HEK293 (cell line): ENCODE measurements around the gene OPCML.

Experiments used
- CTCF ChIA-PET: fragments of 350-600 bp; formaldehyde crosslinking; extraction: SDS; loops from one replicate; lab custom pipeline; 2021; ENCODE audit warnings: antibody characterized with exemption; lab: Yijun Ruan, JAX
- POLR2A ChIA-PET: fragments of 300-600 bp; formaldehyde crosslinking; extraction: SDS; loops from one replicate; lab custom pipeline; 2020; ENCODE audit warnings: antibody characterized with exemption, inconsistent platforms; lab: Yijun Ruan, JAX
- H3K27ac ChIP-seq: fragments of 200-500 bp; sonication (Bioruptor generic); 2 replicates; pipeline ENCODE4 v1.5.1; 2014; ENCODE audit warnings: low read depth, low read length, control low read depth, inconsistent platforms; ENCODE audit errors: extremely low read depth
- H3K36me3 ChIP-seq, 2 experiments: fragments of 200-500 bp in 1 of 2; sonication (Bioruptor generic) in 1 of 2; 1 replicate in 1 of 2; 2 replicates in 1 of 2; pipeline ENCODE4 v1.5.1; 2014 to 2017; ENCODE audit warnings: inconsistent platforms in 2 of 2, low read length in 2 of 2; ENCODE audit not compliant: control insufficient read depth in 2 of 2, insufficient read depth in 1 of 2
- H3K4me1 ChIP-seq: fragments of 200-500 bp; sonication (Bioruptor generic); 2 replicates; pipeline ENCODE4 v1.5.1; 2014; ENCODE audit warnings: mild to moderate bottlenecking, low read length, inconsistent platforms; ENCODE audit not compliant: control insufficient read depth, insufficient read depth
- H3K4me3 ChIP-seq: 2 replicates; pipeline ENCODE4 v1.5.1; 2011; ENCODE audit warnings: low read depth, mild to moderate bottlenecking, control low read depth, low read length, moderate library complexity
- H3K9me3 ChIP-seq: fragments of 200-500 bp; sonication (Bioruptor generic); 2 replicates; pipeline ENCODE4 v1.5.1; 2014; ENCODE audit warnings: low read depth, low read length, inconsistent platforms; ENCODE audit not compliant: control insufficient read depth, insufficient read depth
- BCL11A ChIP-seq: fragments of 450-650 bp; formaldehyde crosslinking; IDR thresholded peaks from 2 replicates; pipeline ENCODE4 v1.5.1; 2016; ENCODE audit warnings: low read depth, missing biosample characterization, missing genetic modification characterization
- GLIS2 ChIP-seq: fragments of 450-650 bp; formaldehyde crosslinking; IDR thresholded peaks from 2 replicates; pipeline ENCODE4 v1.5.1; 2016; ENCODE audit warnings: missing biosample characterization, missing genetic modification characterization
- PRDM6 ChIP-seq: fragments of 450-650 bp; formaldehyde crosslinking; IDR thresholded peaks from 2 replicates; pipeline ENCODE4 v1.5.1; 2017; ENCODE audit warnings: missing biosample characterization, missing genetic modification characterization
- YY1 ChIP-seq: fragments of 450-650 bp; formaldehyde crosslinking; IDR thresholded peaks from 2 replicates; pipeline ENCODE4 v1.5.1; 2018; ENCODE audit warnings: missing biosample characterization, missing genetic modification characterization
- ZBTB7A ChIP-seq: fragments of 450-650 bp; formaldehyde crosslinking; IDR thresholded peaks from 2 replicates; pipeline ENCODE4 v1.5.1; 2016; ENCODE audit warnings: low read depth, missing biosample characterization, missing genetic modification characterization
- ZFHX2 ChIP-seq: fragments of 450-650 bp; formaldehyde crosslinking; conservative IDR thresholded peaks from 2 replicates; pipeline ENCODE4 v1.5.1; 2016; ENCODE audit warnings: missing biosample characterization, missing genetic modification characterization
- ZNF211 ChIP-seq: fragments of 450-650 bp; formaldehyde crosslinking; IDR thresholded peaks from 2 replicates; pipeline ENCODE4 v1.5.1; 2016; ENCODE audit warnings: low read depth, missing biosample characterization, missing genetic modification characterization
- ZNF280C ChIP-seq: fragments of 450-650 bp; formaldehyde crosslinking; IDR thresholded peaks from 2 replicates; pipeline ENCODE4 v1.5.1; 2016; ENCODE audit warnings: missing biosample characterization, missing genetic modification characterization
- ZNF433 ChIP-seq: fragments of 450-650 bp; formaldehyde crosslinking; IDR thresholded peaks from 2 replicates; pipeline ENCODE4 v1.5.1; 2016; ENCODE audit warnings: missing biosample characterization, missing genetic modification characterization, low read depth
- ZNF48 ChIP-seq: fragments of 450-650 bp; formaldehyde crosslinking; IDR thresholded peaks from 2 replicates; pipeline ENCODE4 v1.5.1; 2016; ENCODE audit warnings: missing biosample characterization, missing genetic modification characterization
- ZNF549 ChIP-seq: fragments of 450-650 bp; IDR thresholded peaks from 2 replicates; pipeline ENCODE4 v1.5.1; 2018; ENCODE audit warnings: missing biosample characterization, missing genetic modification characterization, mild to moderate bottlenecking, inconsistent platforms, moderate library complexity
- ZNF585B ChIP-seq: fragments of 450-650 bp; formaldehyde crosslinking; IDR thresholded peaks from 2 replicates; pipeline ENCODE4 v1.5.1; 2016; ENCODE audit warnings: missing biosample characterization, missing genetic modification characterization
- ZNF776 ChIP-seq: fragments of 450-650 bp; formaldehyde crosslinking; IDR thresholded peaks from 2 replicates; pipeline ENCODE4 v1.5.0; 2017; ENCODE audit warnings: missing biosample characterization, missing genetic modification characterization, borderline replicate concordance
- ZNF777 ChIP-seq: fragments of 450-650 bp; formaldehyde crosslinking; IDR thresholded peaks from 2 replicates; pipeline ENCODE4 v1.5.1; 2017; ENCODE audit warnings: missing biosample characterization, missing genetic modification characterization, borderline replicate concordance
- TF ChIP-seq, protein P1 (sequence below): fragments of 450-650 bp; formaldehyde crosslinking; IDR thresholded peaks from 2 replicates; pipeline ENCODE4 v1.5.1; 2016; ENCODE audit warnings: missing biosample characterization, missing genetic modification characterization

The OPCML gene

GRCh38 chr11:132755934-132756333 lies 776.4 kb downstream of the OPCML start:
- H3K27ac ChIP-seq = no peak overlapping the region
- POLR2A ChIA-PET = no interaction called here
- H3K4me3 ChIP-seq = no peak overlapping the region
- no peaks in the 10 kb centered on the region for H3K4me1 ChIP-seq
- H3K36me3 ChIP-seq = no peaks in the 10 kb centered on the region
- CTCF ChIA-PET = no interaction called here
- TF ChIP-seq ZNF585B (tag by site-specific recombination) = no peak
- no peak for TF ChIP-seq ZNF48 (tag by site-specific recombination)
- no peak for TF ChIP-seq ZBTB7A (tag by site-specific recombination)
- no peaks in the 10 kb centered on the region for H3K9me3 ChIP-seq

DNA sequence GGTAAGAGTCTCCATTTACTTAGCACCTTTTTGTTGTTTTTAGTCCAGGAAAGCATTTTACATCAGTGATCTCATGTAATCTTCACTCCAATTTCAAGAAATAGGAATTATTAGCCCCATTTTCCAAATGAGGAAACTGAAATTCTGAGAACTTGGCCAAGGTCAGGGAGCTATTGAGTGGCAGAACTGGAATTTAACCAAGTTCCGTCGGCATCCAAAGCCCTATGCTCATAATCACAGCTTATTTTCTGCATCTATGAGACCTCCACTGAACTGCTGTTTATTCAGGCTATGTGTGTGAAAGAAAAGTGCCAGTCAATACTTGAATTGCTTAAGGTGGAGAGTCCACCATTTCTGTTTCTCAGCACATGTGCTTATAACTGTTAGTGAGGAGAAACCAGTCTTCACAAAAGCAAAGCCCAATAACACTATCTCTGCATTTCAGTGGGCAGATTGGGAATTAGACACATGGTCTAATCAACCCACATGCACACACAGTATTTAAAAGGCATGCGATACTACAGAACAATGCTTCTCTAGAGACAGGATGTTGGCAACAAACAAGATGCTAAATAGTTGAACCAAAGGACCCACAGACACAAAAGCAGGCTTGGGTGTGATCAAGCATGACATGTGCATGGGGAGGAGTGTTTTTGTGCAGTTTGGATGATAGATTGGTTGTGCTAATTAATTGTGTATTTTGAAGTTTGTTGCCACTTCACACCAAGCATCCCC lies 780.6 kb downstream of the OPCML start:
- H3K4me1 ChIP-seq = no peaks in the 10 kb centered on the region
- no peak for TF ChIP-seq ZNF549 (tag by site-specific recombination)
- TF ChIP-seq ZNF776 (tag by site-specific recombination) = no peak
- no peak for TF ChIP-seq PRDM6
- TF ChIP-seq ZNF280C (tag by site-specific recombination) = no peak
- no peak for TF ChIP-seq ZNF211 (tag by site-specific recombination)
- no peak for TF ChIP-seq BCL11A (tag by site-specific recombination)
- TF ChIP-seq YY1 (tag by site-specific recombination) = no peak
- no peak for TF ChIP-seq GLIS2 (tag by site-specific recombination)
- TF ChIP-seq, all 188 proteins: peak for 0
- H3K36me3 ChIP-seq = no peaks in the 10 kb centered on the region
- ChIA-PET POLR2A (no interaction called here), CTCF (no interaction called here)
- no peak overlapping the region for H3K4me3 ChIP-seq
- no peak overlapping the region for H3K27ac ChIP-seq
- no peaks in the 10 kb centered on the region for H3K9me3 ChIP-seq

DNA sequence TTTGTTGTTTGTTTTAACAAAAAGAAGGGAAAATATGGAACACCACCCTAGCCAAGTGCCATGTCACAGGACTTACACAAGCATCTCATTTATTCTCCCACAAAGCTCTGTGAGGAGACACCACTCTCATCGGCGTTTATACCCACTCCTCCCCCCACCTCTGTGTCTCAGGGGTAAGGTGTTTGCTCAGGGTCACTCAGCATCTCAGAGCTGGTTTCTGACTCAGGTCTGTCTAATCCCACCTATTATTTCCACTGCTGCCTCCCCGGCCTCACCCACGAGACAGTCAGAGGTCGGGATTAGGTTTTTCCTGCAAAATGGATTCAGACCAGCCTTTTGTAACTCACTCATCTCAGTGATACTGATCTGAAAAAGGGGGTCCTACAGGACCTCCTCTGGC lies 786.0 kb downstream of the OPCML start:
- CTCF ChIA-PET = interaction anchor here (0.6 kb wide), 2 partner anchors 27 to 297 kb away, joined by 3 to 4 read pairs; no protein-coding TSS in a partner anchor
- no peaks in the 10 kb centered on the region for H3K36me3 ChIP-seq
- H3K9me3 ChIP-seq = no peaks in the 10 kb centered on the region
- POLR2A ChIA-PET = no interaction called here
- TF ChIP-seq ZNF433 (tag by site-specific recombination) (no peak), ZFHX2 (tag by site-specific recombination) (no peak), ZNF777 (tag by site-specific recombination) (no peak)
- TF ChIP-seq, protein P1, sequence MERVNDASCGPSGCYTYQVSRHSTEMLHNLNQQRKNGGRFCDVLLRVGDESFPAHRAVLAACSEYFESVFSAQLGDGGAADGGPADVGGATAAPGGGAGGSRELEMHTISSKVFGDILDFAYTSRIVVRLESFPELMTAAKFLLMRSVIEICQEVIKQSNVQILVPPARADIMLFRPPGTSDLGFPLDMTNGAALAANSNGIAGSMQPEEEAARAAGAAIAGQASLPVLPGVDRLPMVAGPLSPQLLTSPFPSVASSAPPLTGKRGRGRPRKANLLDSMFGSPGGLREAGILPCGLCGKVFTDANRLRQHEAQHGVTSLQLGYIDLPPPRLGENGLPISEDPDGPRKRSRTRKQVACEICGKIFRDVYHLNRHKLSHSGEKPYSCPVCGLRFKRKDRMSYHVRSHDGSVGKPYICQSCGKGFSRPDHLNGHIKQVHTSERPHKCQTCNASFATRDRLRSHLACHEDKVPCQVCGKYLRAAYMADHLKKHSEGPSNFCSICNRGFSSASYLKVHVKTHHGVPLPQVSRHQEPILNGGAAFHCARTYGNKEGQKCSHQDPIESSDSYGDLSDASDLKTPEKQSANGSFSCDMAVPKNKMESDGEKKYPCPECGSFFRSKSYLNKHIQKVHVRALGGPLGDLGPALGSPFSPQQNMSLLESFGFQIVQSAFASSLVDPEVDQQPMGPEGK (tag by site-specific recombination) = no peak
- no peak overlapping the region for H3K27ac ChIP-seq
- no peak overlapping the region for H3K4me3 ChIP-seq
- H3K4me1 ChIP-seq = no peaks in the 10 kb centered on the region
